HG03066 (cell line): ENCODE data around the gene SLC37A2.
A peak's percentile ranks its signal among the peaks of the same experiment; 100 is the strongest.

Source experiments
- ATAC-seq: cut with Tn5 transposase; IDR thresholded peaks from one replicate; pipeline ENCODE4 v1.9.1; 2021; ENCODE audit warnings: low read depth; ENCODE audit not compliant: unreplicated experiment

SLC37A2 gene

GRCh38 chr11:125102510-125102909, 39.4 kb downstream of the SLC37A2 start:
- no peak for ATAC-seq

- no peak for ATAC-seq
Observed at GRCh38 chr11:125105926-125106325, 42.8 kb downstream of the SLC37A2 start.

DNA sequence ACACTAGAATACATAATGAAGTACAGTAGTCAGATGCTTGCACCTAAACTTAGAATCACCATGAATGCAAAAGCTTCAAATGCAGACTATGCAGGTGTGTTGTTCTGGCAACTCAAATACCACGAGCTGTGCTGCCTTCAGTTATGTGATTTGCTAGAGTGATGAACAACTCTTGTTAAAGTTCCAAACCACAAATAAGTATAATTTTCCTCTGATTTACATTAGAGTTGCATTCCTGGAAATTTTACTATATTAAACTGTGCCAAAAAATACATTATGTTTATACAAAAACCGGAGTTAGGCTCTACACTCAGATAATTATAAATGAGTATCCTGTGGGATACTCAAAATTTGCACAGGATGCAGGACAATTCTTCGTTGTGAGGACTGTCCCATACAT, 45.4 kb downstream of the SLC37A2 start:
- no peak for ATAC-seq

GRCh38 chr11:125110506-125110905, 47.4 kb downstream of the SLC37A2 start:
- ATAC-seq, result no peak

DNA sequence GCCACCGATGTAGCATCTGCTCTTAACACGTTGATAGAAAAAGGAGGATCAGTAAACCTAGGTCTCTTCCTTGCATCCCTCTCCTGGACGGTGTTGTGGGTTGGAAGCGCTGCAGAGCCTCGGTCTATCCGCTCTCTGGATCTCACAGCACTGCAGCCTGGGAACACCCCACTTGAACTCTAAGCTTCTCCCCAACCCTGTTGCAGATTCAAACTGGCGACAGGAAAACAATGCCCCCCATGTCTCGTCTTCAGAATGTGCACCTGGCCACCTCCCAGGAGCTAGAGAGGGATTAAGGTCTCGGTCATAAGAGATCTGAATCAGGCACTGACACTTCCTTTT, 47.9 kb downstream of the SLC37A2 start:
- no peak for ATAC-seq

GRCh38 chr11:125111343-125112207, 48.5 kb downstream of the SLC37A2 start, which contains the start of gene TMEM218:
Gene TMEM218, minus strand, starts transcription at chr11:125111626. Its CDS starts 9,385 bp downstream, at chr11:125102241.
- ATAC-seq, result peak; percentile 96

- no peak for ATAC-seq
Observed at GRCh38 chr11:125112208-125112604, 49.1 kb downstream of the SLC37A2 start.

GRCh38 chr11:125114518-125114917, 51.4 kb downstream of the SLC37A2 start:
- no peak for ATAC-seq

DNA sequence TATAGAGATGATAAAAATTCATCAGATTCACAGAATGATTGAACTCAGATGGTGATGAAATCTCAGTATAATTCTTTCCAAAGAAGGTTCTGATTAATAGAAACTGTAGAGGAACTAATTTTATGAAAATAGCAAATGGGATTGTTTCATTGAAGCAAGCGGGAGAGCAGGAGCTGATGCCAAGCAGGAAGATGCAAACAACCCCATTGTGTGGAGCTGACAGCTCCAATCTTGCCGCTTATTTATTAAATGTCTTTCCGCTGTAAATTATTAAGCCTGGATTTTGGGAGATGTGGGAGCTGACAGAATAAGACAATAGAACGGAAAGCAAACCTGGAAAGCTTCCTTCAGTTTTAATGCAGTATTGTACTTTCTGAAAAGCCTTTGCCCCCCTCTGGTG, 54.3 kb downstream of the SLC37A2 start:
- no peak for ATAC-seq

GRCh38 chr11:125123194-125123946, 60.3 kb downstream of the SLC37A2 start:
- no peak for ATAC-seq

GRCh38 chr11:125123947-125124617, 61.0 kb downstream of the SLC37A2 start:
- peak; percentile 94 for ATAC-seq

- no peak for ATAC-seq
Observed at GRCh38 chr11:125124618-125124992, 61.5 kb downstream of the SLC37A2 start.

GRCh38 chr11:125128450-125128849, 65.3 kb downstream of the SLC37A2 start:
- ATAC-seq, result no peak

DNA sequence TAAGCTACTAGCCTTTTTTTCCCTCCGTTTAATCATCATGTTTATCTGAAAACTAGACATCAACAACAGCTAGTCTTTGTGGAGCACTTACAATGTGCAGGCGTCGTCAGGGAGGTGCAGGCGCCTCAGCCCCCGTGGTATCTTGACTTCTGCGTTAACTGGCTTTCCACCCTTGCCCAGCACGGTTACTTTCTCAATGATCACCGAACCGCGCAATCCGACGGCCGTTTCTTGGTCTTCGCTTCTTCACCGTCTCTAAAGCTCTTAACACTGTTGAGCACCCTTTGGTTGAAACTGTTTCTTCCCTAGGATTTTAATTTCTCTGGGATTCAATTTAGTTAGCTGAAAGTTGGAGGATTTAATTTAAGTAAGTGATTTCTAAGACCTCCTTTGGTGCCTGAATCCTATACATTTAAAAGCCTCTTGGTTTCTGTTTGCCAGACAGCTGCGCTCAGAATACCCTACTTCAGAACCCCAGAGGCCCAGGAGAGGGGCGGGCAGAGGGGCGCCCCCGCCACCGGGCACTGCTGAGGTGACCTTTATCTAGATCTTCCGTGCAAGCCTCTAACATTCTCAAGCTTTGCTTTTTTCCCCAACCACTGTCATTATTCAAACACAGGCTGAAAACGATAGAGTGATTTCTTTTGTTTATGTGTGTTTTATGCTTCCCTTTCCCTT, 66.3 kb downstream of the SLC37A2 start:
- no peak for ATAC-seq

DNA sequence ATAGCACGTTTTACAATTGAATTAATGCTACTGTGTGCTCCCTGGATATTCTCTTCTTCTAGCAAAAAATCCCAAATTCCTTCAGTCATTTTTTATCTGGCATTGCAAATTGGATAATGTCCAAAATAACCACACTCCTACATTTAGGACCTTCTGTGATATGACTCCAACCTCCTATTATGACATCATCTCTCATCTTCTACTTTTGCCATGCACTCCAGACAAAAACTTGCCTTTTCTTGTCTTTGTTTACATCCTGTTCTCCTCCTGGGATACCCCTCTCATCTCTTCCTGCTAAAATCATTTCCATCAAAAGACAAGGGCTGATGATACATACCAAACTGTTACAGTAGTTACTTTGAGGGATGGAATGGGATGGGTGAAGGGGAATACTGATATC, 69.0 kb downstream of the SLC37A2 start:
- no peak for ATAC-seq

GRCh38 chr11:125132596-125132995, 69.5 kb downstream of the SLC37A2 start:
- ATAC-seq, result no peak

DNA sequence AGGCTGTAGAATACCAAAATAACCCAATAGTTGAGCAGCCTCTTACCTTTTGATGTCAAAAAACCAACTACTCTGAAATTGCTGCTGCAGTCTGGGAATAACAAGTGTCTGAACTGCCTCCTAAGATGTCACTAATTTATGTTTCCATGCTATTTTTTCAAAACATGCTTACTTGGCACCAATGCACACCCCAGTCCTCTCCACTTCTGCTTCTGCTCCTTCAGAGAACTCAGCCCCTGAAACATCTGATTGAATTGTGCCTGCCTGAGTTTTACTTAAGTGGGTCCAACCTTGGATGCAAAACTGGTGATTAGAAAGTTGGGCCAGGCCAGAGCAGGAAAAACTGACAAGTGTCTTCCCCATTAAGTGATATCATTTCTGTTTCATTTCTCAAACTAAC, 72.9 kb downstream of the SLC37A2 start:
- ATAC-seq, result no peak

- ATAC-seq, result no peak
Observed at GRCh38 chr11:125138966-125139365, 75.9 kb downstream of the SLC37A2 start.

- ATAC-seq, result no peak
Observed at GRCh38 chr11:125139778-125140177, 76.7 kb downstream of the SLC37A2 start.
